Astrocyte (in vitro differentiated cells and primary cell): ENCODE results near the gene RRBP1. TPM values are rescaled to one million over a fixed set of nuclear protein-coding genes. Genes with fewer than 3 reads are reported as not detected.

Experiments used
- DNase-seq: peaks from one replicate; pipeline ENCODE4 v3.0.0-alpha.2; 2010; ENCODE audit warnings: low read depth
- FAIRE-seq: peaks from 2 replicates; lab custom pipeline; 2011; peaks lifted over from hg19 to GRCh38; lab: Jason Lieb, UNC
- H2AFZ ChIP-seq: 2 replicates; pipeline ENCODE4 v1.6.0; 2012; ENCODE audit warnings: low read depth, low read length, inconsistent platforms
- H3K27ac ChIP-seq: 2 replicates; pipeline ENCODE4 v1.5.1; 2011; ENCODE audit warnings: low read depth, low read length, inconsistent platforms
- H3K27me3 ChIP-seq: 2 replicates; pipeline ENCODE4 v1.6.0; 2011; ENCODE audit warnings: low read length, inconsistent platforms; ENCODE audit not compliant: insufficient read depth
- H3K36me3 ChIP-seq: 2 replicates; pipeline ENCODE4 v1.5.1; 2011; ENCODE audit warnings: low read length, inconsistent platforms; ENCODE audit not compliant: insufficient read depth
- H3K4me1 ChIP-seq: 2 replicates; pipeline ENCODE4 v1.5.1; 2011; ENCODE audit warnings: low read length, inconsistent platforms; ENCODE audit not compliant: insufficient read depth
- H3K4me2 ChIP-seq: 2 replicates; pipeline ENCODE4 v1.6.0; 2012; ENCODE audit warnings: low read length, inconsistent platforms
- H3K4me3 ChIP-seq: 2 replicates; pipeline ENCODE4 v1.5.1; 2011; ENCODE audit warnings: low read depth, mild to moderate bottlenecking, low read length, inconsistent platforms; ENCODE audit not compliant: insufficient read depth
- H3K79me2 ChIP-seq: 2 replicates; pipeline ENCODE4 v1.6.0; 2012; ENCODE audit warnings: mild to moderate bottlenecking, low read length, inconsistent platforms; ENCODE audit not compliant: insufficient read depth
- H3K9ac ChIP-seq: 2 replicates; pipeline ENCODE4 v1.6.0; 2012; ENCODE audit warnings: mild to moderate bottlenecking, low read length, inconsistent platforms
- H3K9me3 ChIP-seq: 2 replicates; pipeline ENCODE4 v1.5.1; 2012; ENCODE audit warnings: low read depth, mild to moderate bottlenecking, low read length, inconsistent platforms; ENCODE audit not compliant: insufficient read depth
- H4K20me1 ChIP-seq: 2 replicates; pipeline ENCODE4 v1.6.0; 2012; ENCODE audit warnings: low read length, inconsistent platforms; ENCODE audit not compliant: insufficient read depth
- H3K27ac Mint-ChIP-seq: one replicate; pipeline ENCODE4 v1.8.0; 2021; ENCODE audit warnings: mild to moderate bottlenecking, mixed read lengths; ENCODE audit not compliant: unreplicated experiment
- H3K27me3 Mint-ChIP-seq: one replicate; pipeline ENCODE4 v1.8.0; 2021; ENCODE audit warnings: low read depth, mixed read lengths; ENCODE audit not compliant: unreplicated experiment
- H3K36me3 Mint-ChIP-seq: one replicate; pipeline ENCODE4 v1.8.0; 2021; ENCODE audit warnings: low read depth, mixed read lengths; ENCODE audit not compliant: unreplicated experiment
- H3K4me1 Mint-ChIP-seq: one replicate; pipeline ENCODE4 v1.8.0; 2021; ENCODE audit warnings: low read depth, mixed read lengths; ENCODE audit not compliant: unreplicated experiment
- H3K4me3 Mint-ChIP-seq: one replicate; pipeline ENCODE4 v1.8.0; 2021; ENCODE audit warnings: mild to moderate bottlenecking, moderate library complexity, mixed read lengths; ENCODE audit not compliant: unreplicated experiment
- H3K9me3 Mint-ChIP-seq: one replicate; pipeline ENCODE4 v1.8.0; 2021; ENCODE audit warnings: mild to moderate bottlenecking, mixed read lengths; ENCODE audit not compliant: unreplicated experiment
- EZH2 ChIP-seq: IDR thresholded peaks from 2 replicates; pipeline ENCODE4 v1.6.1; 2012; ENCODE audit warnings: mild to moderate bottlenecking, low read length, inconsistent platforms; ENCODE audit not compliant: insufficient read depth
- total RNA-seq: library from RNA; stranded (reverse); gene quantifications from 2 replicates; pipeline ENCODE4 v1.2.1, GENCODE V29; 2021
- TF ChIP-seq, protein P1 (sequence below): IDR thresholded peaks from 2 replicates; pipeline ENCODE4 v1.5.1; 2011; ENCODE audit warnings: low read depth, mild to moderate bottlenecking, inconsistent platforms, low read length, moderate library complexity; ENCODE audit not compliant: insufficient read depth

Gene RRBP1
- total RNA-seq, 1 donor from 2014 or later: 347 TPM

DNA sequence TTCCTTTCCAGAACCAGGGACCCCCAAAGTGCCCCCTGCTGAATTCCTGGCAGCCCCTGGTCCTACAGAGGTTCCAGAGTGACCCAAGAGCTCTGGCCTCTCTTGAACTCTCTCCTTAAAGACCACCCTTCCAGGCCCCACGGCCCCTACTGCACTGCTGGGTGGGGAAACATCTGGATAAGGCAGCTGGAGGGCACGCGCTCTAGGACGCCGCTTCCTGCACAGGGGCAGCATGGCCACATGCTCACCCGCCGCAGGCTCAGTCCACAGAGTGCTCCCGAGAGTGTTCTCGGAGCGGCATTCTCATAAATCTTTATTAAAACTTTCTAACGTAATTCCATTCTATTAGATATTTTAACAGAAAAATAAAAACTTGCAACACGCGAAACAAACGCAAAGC is 37.0 kb downstream of the RRBP1 start:
- no peak for TF ChIP-seq EZH2
- TF ChIP-seq, protein P1, sequence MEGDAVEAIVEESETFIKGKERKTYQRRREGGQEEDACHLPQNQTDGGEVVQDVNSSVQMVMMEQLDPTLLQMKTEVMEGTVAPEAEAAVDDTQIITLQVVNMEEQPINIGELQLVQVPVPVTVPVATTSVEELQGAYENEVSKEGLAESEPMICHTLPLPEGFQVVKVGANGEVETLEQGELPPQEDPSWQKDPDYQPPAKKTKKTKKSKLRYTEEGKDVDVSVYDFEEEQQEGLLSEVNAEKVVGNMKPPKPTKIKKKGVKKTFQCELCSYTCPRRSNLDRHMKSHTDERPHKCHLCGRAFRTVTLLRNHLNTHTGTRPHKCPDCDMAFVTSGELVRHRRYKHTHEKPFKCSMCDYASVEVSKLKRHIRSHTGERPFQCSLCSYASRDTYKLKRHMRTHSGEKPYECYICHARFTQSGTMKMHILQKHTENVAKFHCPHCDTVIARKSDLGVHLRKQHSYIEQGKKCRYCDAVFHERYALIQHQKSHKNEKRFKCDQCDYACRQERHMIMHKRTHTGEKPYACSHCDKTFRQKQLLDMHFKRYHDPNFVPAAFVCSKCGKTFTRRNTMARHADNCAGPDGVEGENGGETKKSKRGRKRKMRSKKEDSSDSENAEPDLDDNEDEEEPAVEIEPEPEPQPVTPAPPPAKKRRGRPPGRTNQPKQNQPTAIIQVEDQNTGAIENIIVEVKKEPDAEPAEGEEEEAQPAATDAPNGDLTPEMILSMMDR: no peak
- Histone ChIP-seq H3K4me1 (peaks cover 16% of the 10 kb centered on the region), H3K9ac (no peak overlapping the region), H2AFZ (no peak overlapping the region), H3K27ac (no peak overlapping the region), H3K79me2 (peaks cover 100% of the 10 kb centered on the region), H3K36me3 (peaks cover 17% of the 10 kb centered on the region), H4K20me1 (peaks cover 100% of the 10 kb centered on the region), H3K4me3 (no peak overlapping the region), H3K27me3 (no peaks in the 10 kb centered on the region), H3K9me3 (no peaks in the 10 kb centered on the region), H3K4me2 (no peak overlapping the region)
- H3K9me3 Mint-ChIP-seq: no peaks in the 10 kb centered on the region
- peaks cover 25% of the 10 kb centered on the region for H3K4me1 Mint-ChIP-seq
- no peak overlapping the region for H3K27ac Mint-ChIP-seq
- H3K27me3 Mint-ChIP-seq: no peaks in the 10 kb centered on the region
- H3K36me3 Mint-ChIP-seq: peaks cover 4% of the 10 kb centered on the region
- DNase-seq: no peak
- no peak overlapping the region for H3K4me3 Mint-ChIP-seq
- no peak for FAIRE-seq

DNA sequence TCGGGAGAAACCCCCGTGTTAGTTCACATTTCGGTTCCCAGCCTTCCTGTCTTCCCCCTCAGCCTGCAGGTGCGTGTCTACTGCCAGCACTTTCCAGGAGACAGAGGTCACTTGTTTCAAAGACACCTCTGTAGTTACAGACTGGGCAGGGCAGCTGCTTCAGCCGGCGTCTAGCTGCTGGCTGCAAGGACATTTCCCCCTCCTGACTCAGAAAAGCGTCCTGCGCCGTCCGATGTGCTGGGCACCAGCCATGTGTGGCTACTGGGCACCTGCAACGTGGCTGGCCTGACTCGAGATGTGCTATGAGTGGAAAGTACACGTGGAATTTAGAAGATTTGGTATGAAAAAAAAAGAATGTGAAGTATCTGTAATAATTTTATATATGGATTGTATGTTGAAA is 37.6 kb downstream of the RRBP1 start:
- peaks cover 99% of the 10 kb centered on the region for H3K79me2 ChIP-seq
- H3K4me2 ChIP-seq: peak overlapping the region; percentile 36
- no peaks in the 10 kb centered on the region for H3K27me3 ChIP-seq
- H3K36me3 ChIP-seq: peaks cover 20% of the 10 kb centered on the region
- peaks cover 16% of the 10 kb centered on the region for H3K4me1 ChIP-seq
- TF ChIP-seq, protein P1: no peak
- TF ChIP-seq EZH2: no peak
- H3K4me3 ChIP-seq: no peak overlapping the region
- peak overlapping the region; percentile 41 for H3K9ac ChIP-seq
- DNase-seq: peak; percentile 22
- H3K27ac ChIP-seq: peak overlapping the region; percentile 47
- FAIRE-seq: no peak
- H3K9me3 ChIP-seq: no peaks in the 10 kb centered on the region
- Mint-ChIP-seq H3K4me1 (peaks cover 22% of the 10 kb centered on the region), H3K27me3 (no peaks in the 10 kb centered on the region), H3K27ac (peak overlapping the region; percentile 70), H3K4me3 (no peak overlapping the region), H3K36me3 (peaks cover 4% of the 10 kb centered on the region), H3K9me3 (no peaks in the 10 kb centered on the region)
- H2AFZ ChIP-seq: no peak overlapping the region
- peaks cover 100% of the 10 kb centered on the region for H4K20me1 ChIP-seq

DNA sequence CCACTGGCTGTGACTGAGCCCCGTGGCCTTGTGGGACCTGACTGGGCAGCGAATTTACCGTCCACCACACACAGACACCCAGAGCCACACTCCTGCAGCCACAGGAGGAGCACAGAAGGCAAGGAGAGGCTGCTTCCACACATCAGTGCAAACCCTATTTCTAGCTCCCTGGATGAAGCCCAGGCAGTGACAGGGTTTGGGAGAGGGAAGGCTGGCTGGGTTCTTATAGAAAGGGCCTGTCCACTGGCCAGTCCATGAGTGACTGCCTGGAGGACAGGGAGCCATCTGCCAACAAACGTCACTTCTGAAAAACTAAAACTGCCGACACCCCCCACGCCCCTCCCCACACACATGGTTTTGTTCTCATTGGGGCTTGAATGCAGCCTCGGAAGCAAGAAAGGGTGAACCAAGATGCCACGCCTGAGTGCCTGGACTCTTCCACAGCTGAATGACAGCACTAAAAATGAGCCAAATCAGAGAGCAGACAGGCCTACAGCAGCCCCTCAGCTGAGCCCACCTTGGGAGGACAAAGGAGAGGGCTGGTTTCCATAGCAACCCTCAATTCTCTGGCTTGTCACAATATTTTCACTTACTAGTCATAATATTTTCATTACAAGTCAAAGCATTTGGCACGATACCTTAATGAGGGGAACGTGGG is 38.4 kb downstream of the RRBP1 start:
- H3K27me3 Mint-ChIP-seq: no peaks in the 10 kb centered on the region
- no peak overlapping the region for H3K4me3 Mint-ChIP-seq
- peaks cover 24% of the 10 kb centered on the region for H3K36me3 ChIP-seq
- H2AFZ ChIP-seq: no peak overlapping the region
- H3K4me2 ChIP-seq: peak overlapping the region; percentile 36
- H3K27ac ChIP-seq: peak overlapping the region; percentile 47
- peaks cover 100% of the 10 kb centered on the region for H4K20me1 ChIP-seq
- H3K9me3 ChIP-seq: no peaks in the 10 kb centered on the region
- H3K4me1 ChIP-seq: peaks cover 16% of the 10 kb centered on the region
- no peak overlapping the region for H3K4me3 ChIP-seq
- H3K9ac ChIP-seq: peak overlapping the region; percentile 41
- peaks cover 99% of the 10 kb centered on the region for H3K79me2 ChIP-seq
- H3K9me3 Mint-ChIP-seq: no peaks in the 10 kb centered on the region
- TF ChIP-seq EZH2: no peak
- TF ChIP-seq, protein P1: no peak
- FAIRE-seq (no peak), DNase-seq (peak; percentile 26)
- peaks cover 19% of the 10 kb centered on the region for H3K4me1 Mint-ChIP-seq
- H3K27me3 ChIP-seq: no peaks in the 10 kb centered on the region
- H3K36me3 Mint-ChIP-seq: peaks cover 6% of the 10 kb centered on the region
- peak overlapping the region; percentile 72 for H3K27ac Mint-ChIP-seq
